ENCODE results near the gene ROR2. TPM values are rescaled to one million over a fixed set of nuclear protein-coding genes. Genes with fewer than 3 reads are reported as not detected.
"Not testable (repeated sequence)": the region's sequence is repeated elsewhere in the genome, so short reads cannot be mapped to it uniquely, and the experiment has no call there.

Gene ROR2
- total and polyA plus RNA-seq, 9 donors: 2.1 to 9.4 (median 4.6) TPM

DNA sequence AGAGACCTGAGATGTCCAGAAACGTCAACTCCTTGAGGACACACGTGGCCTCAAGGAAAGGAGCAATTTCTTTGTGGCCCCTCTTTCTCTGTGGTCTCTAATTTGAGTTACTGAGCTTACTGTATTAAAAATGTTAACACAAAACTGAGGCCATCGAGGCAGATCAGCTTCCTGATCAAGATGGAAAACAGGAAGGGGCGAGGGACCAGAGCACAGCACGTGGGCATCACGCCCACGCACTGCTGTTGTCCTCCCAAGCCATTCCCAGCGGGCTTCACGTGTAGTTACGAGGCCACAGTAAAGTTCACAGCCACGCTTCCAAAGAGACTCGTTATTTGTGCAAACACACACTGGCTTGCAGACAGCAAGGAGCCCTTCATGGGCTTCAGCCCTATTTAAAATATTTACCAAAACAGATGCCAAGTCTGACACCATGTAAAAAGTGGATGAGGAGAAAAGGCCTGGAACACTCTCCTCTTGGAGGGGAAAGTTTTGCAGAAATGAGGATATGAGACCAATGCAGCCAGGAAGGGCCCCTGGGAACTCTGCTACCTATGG is 149.5 kb downstream of the ROR2 start:
- Histone ChIP-seq H3K9me3 (replicated peaks; ENCODE audit: control insufficient read depth, low read depth, low read length) (no peaks in the 10 kb centered on the region), H3K4me3 (ENCODE audit: low read length) (no peak overlapping the region), H3K27me3 (ENCODE audit: control insufficient read depth, insufficient read depth, low read length) (peaks cover 2% of the 10 kb centered on the region), H3K27ac (ENCODE audit: low read length) (no peak overlapping the region), H3K4me1 (ENCODE audit: control insufficient read depth, insufficient read depth, low read length) (peaks cover 12% of the 10 kb centered on the region), H3K36me3 (ENCODE audit: control insufficient read depth, insufficient read depth, low read length) (no peaks in the 10 kb centered on the region)
- WGBS (ENCODE audit: insufficient coverage): 76% methylated on average over 11 of the region's 12 CpGs
- no peak for DNase-seq

DNA sequence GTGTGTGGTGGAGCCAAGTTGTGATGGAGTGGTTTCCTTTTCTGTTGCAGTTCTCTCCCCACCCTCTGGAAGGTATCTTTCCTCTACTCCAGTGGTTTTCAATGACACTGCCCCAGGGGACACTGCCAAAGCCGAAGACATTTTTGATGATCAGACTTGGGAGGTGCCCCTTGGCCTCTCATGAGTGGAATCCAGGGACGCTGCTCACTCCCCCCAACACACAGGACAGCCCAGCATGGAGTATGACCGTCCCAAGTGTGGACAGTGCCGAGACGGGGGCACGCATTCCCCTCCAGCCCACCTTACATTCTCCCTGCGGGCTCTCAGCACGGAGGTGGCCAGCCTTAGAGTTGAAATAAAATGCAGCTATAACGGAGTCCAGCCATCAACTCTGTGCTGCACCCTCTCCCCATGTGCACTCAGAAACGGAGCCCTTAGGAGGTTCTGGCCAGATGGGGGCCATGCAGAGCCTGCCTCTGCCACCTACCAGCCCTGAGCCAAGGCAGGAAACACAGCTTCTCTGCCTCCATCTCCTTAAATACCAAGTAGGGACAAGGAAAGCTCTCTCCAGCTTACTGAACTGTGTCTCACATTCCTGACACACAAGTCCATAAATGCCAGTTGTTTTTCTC is 150.8 kb downstream of the ROR2 start:
- Histone ChIP-seq H3K27ac (ENCODE audit: low read length) (no peak overlapping the region), H3K27me3 (ENCODE audit: control insufficient read depth, insufficient read depth, low read length) (no peaks in the 10 kb centered on the region), H3K9me3 (replicated peaks; ENCODE audit: control insufficient read depth, low read depth, low read length) (no peaks in the 10 kb centered on the region), H3K4me1 (ENCODE audit: control insufficient read depth, insufficient read depth, low read length) (peaks cover 3% of the 10 kb centered on the region), H3K36me3 (ENCODE audit: control insufficient read depth, insufficient read depth, low read length) (no peaks in the 10 kb centered on the region), H3K4me3 (ENCODE audit: low read length) (no peak overlapping the region)
- DNase-seq: no peak
- WGBS (ENCODE audit: insufficient coverage): 70% methylated on average over 7 of the region's 10 CpGs

DNA sequence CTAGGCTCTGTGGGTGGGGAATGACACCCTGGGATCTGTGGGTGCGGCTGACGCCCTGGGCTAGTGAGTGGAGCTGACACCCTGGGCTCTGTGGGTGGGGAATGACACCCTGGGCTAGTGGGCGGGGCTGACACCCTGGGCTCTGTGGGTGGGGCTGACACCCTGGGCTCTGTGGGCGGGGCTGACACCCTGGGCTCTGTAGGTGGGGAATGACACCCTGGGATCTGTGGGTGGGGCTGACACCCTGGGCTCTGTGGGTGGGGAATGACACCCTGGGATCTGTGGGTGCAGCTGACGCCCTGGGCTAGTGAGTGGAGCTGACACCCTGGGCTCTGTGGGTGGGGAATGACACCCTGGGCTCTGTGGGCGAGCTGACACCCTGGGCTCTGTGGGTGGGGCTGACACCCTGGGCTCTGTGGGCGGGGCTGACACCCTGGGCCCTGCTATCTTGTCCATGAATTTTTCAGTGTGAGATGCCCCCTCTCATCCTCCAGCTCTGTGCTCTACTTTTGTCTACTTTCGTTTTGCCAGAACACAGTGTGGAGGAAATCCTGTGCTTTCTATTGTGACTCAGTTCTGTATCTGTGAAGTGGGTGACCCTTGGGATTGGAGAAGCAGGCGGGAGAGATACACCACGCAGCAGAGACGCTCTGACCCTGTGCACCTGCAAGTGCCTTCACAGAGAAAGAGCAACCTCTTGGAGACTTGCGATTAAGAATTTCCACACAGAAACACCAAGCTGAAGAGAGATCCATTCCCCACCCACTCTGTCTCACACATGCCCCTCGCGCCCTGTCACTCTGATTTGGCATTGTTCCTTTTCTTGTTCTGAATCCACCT is 151.5 kb downstream of the ROR2 start:
- not testable (repeated sequence) for H3K36me3 ChIP-seq (ENCODE audit: control insufficient read depth, insufficient read depth, low read length); H3K27ac ChIP-seq (ENCODE audit: low read length); H3K4me3 ChIP-seq (ENCODE audit: low read length); H3K27me3 ChIP-seq (ENCODE audit: control insufficient read depth, insufficient read depth, low read length); H3K4me1 ChIP-seq (ENCODE audit: control insufficient read depth, insufficient read depth, low read length); H3K9me3 ChIP-seq (replicated peaks; ENCODE audit: control insufficient read depth, low read depth, low read length); DNase-seq
- WGBS (ENCODE audit: insufficient coverage): 83% methylated on average over 4 of the region's 14 CpGs

DNA sequence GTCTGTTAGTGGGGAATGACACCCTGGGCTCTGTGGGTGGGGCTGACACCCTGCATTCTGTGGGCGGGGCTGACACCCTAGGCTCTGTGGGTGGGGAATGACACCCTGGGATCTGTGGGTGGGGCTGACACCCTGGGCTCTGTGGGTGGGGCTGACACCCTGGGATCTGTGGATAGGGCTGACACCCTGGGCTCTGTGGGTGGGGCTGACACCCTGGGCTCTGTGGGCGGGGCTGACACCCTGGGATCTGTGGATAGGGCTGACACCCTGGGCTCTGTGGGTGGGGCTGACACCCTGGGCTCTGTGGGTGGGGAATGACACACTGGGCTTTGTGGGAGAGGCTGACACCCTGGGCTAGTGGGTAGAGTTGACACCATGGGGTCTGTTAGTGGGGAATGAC is 152.5 kb downstream of the ROR2 start:
- WGBS (ENCODE audit: insufficient coverage): no CpG with 5 or more reads among the region's 2 CpGs

DNA sequence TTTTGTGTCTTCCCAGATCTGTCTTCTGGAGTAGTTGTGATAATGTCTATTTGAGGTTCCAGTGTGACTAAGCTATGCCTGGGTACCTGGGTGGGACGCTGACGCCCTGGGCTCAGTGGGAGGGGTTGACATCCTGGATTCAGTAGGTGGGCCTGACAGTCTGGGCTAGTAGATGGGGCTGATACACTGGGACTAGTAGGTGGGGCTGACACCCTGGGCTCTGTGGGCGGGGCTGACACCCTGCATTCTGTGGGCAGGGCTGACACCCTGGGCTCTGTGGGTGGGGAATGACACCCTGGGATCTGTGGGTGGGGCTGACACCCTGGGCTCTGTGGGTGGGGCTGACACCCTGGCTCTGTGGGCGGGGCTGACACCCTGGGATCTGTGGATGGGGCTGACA is 153.5 kb downstream of the ROR2 start:
- not testable (repeated sequence) for DNase-seq; H3K9me3 ChIP-seq (replicated peaks; ENCODE audit: control insufficient read depth, low read depth, low read length); H3K36me3 ChIP-seq (ENCODE audit: control insufficient read depth, insufficient read depth, low read length); H3K27me3 ChIP-seq (ENCODE audit: control insufficient read depth, insufficient read depth, low read length); H3K27ac ChIP-seq (ENCODE audit: low read length); H3K4me3 ChIP-seq (ENCODE audit: low read length); H3K4me1 ChIP-seq (ENCODE audit: control insufficient read depth, insufficient read depth, low read length)
- 100% methylated on average over 1 of the region's 4 CpGs for WGBS (ENCODE audit: insufficient coverage)

More for the DNA sequence above, 152.5 kb downstream of the ROR2 start:
- not testable (repeated sequence) for H3K27me3 ChIP-seq (ENCODE audit: control insufficient read depth, insufficient read depth, low read length); H3K36me3 ChIP-seq (ENCODE audit: control insufficient read depth, insufficient read depth, low read length); H3K27ac ChIP-seq (ENCODE audit: low read length); H3K4me1 ChIP-seq (ENCODE audit: control insufficient read depth, insufficient read depth, low read length); H3K9me3 ChIP-seq (replicated peaks; ENCODE audit: control insufficient read depth, low read depth, low read length); H3K4me3 ChIP-seq (ENCODE audit: low read length); DNase-seq

DNA sequence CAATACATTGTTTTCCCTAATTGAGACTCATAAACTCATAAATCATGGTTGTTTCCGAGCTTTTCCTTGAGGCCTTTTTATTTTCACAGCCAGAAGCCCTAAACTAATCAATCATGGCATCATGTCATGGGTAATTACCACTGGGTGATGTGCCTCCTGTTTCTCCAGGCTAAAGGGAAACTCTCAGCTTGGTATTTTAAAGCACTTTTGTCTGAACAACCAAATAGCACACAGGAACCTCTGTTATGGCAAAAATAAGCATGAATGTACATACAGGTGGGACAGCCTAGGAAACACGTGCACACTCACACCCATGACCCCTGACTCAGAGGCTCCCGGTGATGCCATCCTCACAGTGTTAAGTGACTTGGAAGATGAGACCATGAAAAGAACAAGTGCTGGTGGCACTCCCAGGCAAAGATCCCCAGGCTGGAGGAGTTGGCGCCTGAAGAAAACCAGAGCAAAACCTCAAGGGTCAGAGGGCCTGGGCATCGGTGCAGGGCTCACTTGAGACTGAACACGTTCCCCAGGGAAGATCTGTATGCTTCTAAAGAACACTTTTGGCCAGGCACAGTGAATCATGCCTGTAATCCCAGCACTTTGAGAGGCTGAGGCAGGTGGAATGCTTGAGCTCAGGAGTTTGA is 154.3 kb downstream of the ROR2 start:
- 43% methylated on average over 5 of the region's 6 CpGs for WGBS (ENCODE audit: insufficient coverage)
- H3K27me3 ChIP-seq (ENCODE audit: control insufficient read depth, insufficient read depth, low read length): no peaks in the 10 kb centered on the region
- no peak overlapping the region for H3K27ac ChIP-seq (ENCODE audit: low read length)
- H3K9me3 ChIP-seq (replicated peaks; ENCODE audit: control insufficient read depth, low read depth, low read length): no peaks in the 10 kb centered on the region
- H3K36me3 ChIP-seq (ENCODE audit: control insufficient read depth, insufficient read depth, low read length): no peaks in the 10 kb centered on the region
- H3K4me3 ChIP-seq (ENCODE audit: low read length): no peak overlapping the region
- H3K4me1 ChIP-seq (ENCODE audit: control insufficient read depth, insufficient read depth, low read length): no peaks in the 10 kb centered on the region
- DNase-seq: no peak

DNA sequence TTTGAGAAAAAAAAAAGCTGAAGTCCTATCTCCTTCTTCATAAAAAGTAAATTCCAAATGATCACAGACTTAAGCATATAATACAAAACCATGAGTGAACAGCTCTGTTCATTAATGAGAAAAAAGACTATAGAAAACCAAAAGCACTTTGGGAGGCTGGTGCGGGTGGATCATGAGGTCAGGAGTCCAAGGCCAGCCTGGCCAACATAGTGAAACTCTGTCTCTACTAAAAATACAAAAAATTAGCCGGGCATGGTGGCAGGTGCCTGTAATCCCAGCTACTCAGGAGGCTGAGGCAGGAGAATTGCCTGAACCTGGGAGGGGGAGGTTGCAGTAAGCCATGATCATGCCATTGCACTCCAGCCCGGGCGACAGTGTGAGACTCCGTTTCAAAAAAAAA is 156.7 kb downstream of the ROR2 start:
- DNase-seq; H3K4me3 ChIP-seq (ENCODE audit: low read length); H3K9me3 ChIP-seq (replicated peaks; ENCODE audit: control insufficient read depth, low read depth, low read length); H3K27ac ChIP-seq (ENCODE audit: low read length); H3K4me1 ChIP-seq (ENCODE audit: control insufficient read depth, insufficient read depth, low read length); H3K36me3 ChIP-seq (ENCODE audit: control insufficient read depth, insufficient read depth, low read length); H3K27me3 ChIP-seq (ENCODE audit: control insufficient read depth, insufficient read depth, low read length): not testable (repeated sequence)
- WGBS (ENCODE audit: insufficient coverage): no CpG with 5 or more reads among the region's 5 CpGs

DNA sequence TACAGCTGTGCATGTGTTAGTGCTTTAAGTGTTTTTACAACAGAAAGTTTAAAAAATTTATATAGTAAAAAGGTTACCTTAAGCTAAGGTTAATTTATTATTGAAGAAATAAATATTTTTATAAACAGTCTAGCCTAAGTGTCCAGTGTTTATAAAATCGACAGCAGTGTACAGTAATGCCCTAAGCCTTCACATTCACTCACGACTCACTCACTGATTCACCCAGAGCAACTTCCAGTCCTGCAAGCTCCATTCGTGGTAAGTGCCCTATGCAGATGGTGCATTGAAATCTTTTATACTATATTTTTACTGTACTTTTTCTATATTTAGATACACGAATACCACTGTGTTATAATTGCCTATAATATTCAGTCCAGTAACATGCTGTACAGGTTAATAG is 159.1 kb downstream of the ROR2 start:
- Histone ChIP-seq H3K4me1 (ENCODE audit: control insufficient read depth, insufficient read depth, low read length) (no peaks in the 10 kb centered on the region), H3K27me3 (ENCODE audit: control insufficient read depth, insufficient read depth, low read length) (no peaks in the 10 kb centered on the region), H3K36me3 (ENCODE audit: control insufficient read depth, insufficient read depth, low read length) (no peaks in the 10 kb centered on the region), H3K4me3 (ENCODE audit: low read length) (no peak overlapping the region), H3K27ac (ENCODE audit: low read length) (no peak overlapping the region), H3K9me3 (replicated peaks; ENCODE audit: control insufficient read depth, low read depth, low read length) (no peaks in the 10 kb centered on the region)
- no peak for DNase-seq
- no CpG with 5 or more reads among the region's 4 CpGs for WGBS (ENCODE audit: insufficient coverage)

DNA sequence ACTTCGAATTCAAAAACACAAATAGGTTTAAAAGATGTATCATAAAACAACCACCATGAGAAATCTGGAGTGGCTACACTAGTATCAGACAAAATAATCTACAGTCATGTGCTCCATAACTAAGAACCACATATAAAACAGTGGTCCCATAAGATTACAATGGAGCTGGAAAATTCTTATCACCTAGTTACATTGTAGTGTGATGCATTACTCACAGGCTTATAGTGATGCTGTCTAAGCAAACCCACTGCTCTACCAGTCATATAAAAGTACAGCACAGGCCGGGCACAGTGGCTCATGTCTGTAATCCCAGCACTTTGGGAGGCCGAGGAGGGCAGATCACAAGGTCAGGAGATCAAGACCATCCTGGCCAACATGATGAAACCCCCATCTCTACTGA is 160.1 kb downstream of the ROR2 start:
- Histone ChIP-seq H3K36me3 (ENCODE audit: control insufficient read depth, insufficient read depth, low read length) (no peaks in the 10 kb centered on the region), H3K9me3 (replicated peaks; ENCODE audit: control insufficient read depth, low read depth, low read length) (no peaks in the 10 kb centered on the region), H3K4me1 (ENCODE audit: control insufficient read depth, insufficient read depth, low read length) (no peaks in the 10 kb centered on the region), H3K27ac (ENCODE audit: low read length) (no peak overlapping the region), H3K4me3 (ENCODE audit: low read length) (no peak overlapping the region), H3K27me3 (ENCODE audit: control insufficient read depth, insufficient read depth, low read length) (no peaks in the 10 kb centered on the region)
- no peak for DNase-seq
- WGBS (ENCODE audit: insufficient coverage): 100% methylated on average over 1 of the region's 3 CpGs

DNA sequence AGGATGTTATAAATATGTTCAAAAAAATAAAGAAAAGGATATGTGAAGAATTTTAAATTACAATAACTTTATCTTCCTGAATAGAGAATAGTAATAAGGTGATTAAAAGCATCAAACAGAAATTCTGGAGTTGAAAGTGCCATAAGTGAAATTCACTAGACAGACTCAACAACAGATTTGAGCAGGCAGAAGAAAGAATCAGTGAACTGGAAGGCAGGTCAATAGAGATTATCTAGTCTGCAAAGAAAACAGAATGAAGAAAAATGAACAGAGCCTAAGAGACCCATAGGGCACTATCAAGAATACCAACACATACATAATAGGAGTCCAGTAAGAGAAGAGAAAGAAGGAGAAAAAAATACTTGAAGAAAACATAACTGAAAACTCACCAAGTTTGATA is 162.1 kb downstream of the ROR2 start:
- no peaks in the 10 kb centered on the region for H3K27me3 ChIP-seq (ENCODE audit: control insufficient read depth, insufficient read depth, low read length)
- no peaks in the 10 kb centered on the region for H3K4me1 ChIP-seq (ENCODE audit: control insufficient read depth, insufficient read depth, low read length)
- DNase-seq: no peak
- H3K36me3 ChIP-seq (ENCODE audit: control insufficient read depth, insufficient read depth, low read length): no peaks in the 10 kb centered on the region
- H3K4me3 ChIP-seq (ENCODE audit: low read length): no peak overlapping the region
- no peak overlapping the region for H3K27ac ChIP-seq (ENCODE audit: low read length)
- H3K9me3 ChIP-seq (replicated peaks; ENCODE audit: control insufficient read depth, low read depth, low read length): no peaks in the 10 kb centered on the region

All from muscle of leg (tissue), 11 donors.